EH (cell line): ENCODE measurements around the gene COL12A1.

Experiments
- DNase-seq: peaks from one replicate; pipeline ENCODE4 v3.0.0-alpha.2; 2015; ENCODE audit warnings: low read depth

Gene COL12A1

DNA sequence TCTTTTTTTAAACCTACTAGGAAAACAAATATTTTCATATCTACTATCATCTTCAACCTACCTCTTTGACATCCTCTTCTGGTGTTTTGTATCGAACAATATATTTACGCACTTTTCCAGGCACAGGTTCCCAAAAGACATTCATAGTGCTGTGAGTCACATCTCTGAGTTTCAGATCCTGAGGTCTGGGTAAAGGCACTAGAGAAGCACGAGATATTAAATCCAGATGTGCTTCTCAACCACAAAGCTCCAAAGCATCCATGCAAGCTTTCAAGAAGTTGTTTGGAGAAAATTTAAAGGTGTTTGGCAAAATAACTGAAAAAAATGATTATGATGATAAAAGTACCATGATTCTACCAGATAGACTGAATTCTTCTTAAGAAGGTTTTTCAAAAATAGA, 62.7 kb downstream of the COL12A1 start:
- DNase-seq: peak; percentile 93

DNA sequence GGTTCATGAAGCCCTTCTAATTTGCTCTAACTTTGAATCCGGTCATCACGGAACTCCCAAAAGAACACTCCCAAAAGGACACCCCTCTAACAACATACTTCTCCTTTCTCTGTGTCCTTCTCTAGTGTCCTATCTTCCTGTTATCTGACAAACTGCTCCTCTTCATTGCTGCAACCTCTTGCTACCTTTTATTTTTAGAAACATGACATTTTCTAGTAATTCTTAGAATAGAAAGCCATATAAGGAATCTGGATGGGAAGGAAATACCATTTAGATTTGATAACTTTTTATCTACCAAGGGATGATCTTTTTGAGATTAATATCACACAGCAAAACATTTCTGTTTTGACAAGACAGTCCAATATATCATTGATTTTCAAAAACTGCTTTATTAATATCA, 63.1 kb downstream of the COL12A1 start:
- peak; percentile 75 for DNase-seq

DNA sequence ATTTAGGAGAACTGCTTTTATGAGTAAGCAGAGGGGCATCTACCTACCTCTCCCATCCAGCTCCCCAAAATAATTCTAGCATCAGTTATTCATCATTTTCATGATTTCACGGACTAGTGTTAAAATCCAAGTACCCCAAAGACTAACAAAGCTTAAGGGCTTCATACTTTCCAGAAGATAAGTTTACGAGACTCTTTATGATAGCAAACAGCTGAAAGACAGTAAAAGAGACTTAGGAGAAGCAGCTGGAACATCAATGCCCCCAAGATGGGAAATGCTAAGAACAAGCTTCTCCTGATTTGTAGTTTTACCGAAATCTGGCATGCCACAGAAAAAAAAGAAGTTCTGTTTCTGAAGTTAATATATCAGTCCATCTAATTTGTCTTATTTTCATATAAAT, 70.0 kb downstream of the COL12A1 start:
- DNase-seq: no peak

DNA sequence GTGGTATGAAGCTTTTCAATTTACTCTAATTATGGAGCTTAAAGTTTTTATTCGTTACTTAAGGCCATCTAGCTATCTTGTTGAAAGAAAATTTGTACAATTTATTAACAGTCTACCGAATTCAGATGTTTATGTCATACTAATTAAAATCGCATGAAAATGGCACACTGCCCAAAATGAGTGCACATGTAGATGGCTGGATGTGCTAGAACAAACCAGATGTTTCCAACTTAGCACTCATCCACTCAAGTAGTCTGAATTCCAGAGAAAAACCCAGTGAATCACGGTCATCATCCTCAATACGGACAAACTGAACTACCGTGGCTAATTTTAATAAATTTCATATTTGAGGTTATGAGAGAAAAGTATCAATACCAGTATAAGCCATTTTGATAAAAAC, 70.4 kb downstream of the COL12A1 start:
- peak; percentile 77 for DNase-seq

DNA sequence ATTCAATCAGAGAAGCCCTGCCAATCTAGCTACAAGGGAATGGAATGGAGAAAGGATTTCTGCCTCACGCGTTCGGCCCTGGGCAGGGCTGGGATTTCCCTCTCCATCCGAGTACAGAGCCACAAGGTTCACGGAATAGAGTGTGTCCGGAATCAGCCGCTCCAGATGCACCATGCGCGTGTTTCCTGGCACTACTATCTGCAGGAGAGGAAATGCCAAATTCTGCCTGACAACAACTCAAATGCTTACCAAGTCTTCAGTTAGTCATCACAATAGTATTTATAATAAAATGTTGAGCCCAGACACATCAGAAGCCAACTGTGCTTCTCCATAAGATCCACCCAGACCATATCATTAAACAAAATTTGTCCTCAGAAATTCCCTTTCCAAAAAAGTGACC, 75.1 kb downstream of the COL12A1 start:
- peak; percentile 78 for DNase-seq

DNA sequence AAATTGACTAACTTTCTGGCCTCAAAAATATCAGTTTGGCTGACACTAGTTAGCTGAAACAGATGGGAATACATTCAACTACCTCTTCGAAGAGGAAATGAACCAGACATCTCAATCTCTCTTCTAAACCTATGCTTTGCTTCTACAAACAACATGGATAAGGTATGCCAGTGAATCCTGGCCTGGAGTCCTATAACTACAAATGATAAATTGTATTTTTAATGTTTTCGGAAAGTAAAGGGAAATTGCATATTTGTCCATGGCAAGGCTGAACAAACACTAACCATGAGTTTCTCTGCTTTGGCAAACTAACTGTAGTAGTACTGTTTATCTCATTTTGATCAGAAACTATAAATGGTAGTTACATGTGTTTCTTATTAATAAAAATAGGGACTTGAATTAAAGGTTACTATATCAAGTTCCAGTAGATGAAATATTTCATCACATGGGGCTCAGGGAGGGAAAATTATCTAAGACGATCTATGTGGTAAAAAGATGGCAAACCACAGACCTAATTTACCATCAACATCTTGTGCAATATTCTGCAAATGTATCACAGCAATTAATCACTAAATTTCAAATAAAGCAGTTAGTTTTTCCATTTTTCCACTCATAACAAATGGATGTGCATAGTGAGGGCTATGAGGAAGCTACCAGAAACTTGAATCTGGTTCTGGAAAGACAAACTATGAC, 76.8 kb downstream of the COL12A1 start:
- peak; percentile 72 for DNase-seq

DNA sequence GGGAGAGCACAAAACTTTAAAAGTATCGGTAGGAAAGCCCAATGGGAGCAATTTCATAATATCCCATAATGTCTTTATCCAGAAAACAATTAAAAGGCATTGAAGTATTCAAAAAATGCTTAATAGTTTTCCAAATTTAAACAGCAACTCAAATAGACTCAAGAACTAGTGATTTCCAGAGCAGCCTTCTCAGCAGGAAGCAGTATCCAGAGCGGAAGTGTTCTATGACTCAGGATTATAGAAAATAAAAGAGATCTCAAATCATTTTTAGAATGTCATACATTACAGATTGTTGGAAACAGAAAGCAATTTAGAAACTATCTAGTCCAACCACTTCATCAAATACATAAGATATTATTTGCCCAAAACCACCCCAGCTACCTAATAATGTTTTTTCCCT, 79.3 kb downstream of the COL12A1 start:
- DNase-seq: no peak

DNA sequence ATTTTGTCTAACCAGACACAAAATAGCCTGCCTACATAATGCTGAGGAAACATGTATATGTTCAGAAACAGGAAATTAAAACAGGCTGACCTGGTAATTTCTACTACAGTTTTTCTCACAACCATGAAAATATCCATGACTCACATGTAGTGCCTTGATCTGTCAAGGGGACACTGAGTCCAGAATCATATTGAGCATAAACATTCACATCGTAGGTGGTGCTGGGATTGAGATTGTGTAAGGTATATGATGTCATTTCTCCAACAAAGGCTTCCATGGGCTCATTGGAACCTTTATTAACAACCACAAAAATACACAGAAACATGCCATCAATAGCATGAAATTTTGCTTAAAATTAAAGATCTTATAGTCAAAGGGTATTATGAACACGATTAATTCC, 80.9 kb downstream of the COL12A1 start:
- no peak for DNase-seq

DNA sequence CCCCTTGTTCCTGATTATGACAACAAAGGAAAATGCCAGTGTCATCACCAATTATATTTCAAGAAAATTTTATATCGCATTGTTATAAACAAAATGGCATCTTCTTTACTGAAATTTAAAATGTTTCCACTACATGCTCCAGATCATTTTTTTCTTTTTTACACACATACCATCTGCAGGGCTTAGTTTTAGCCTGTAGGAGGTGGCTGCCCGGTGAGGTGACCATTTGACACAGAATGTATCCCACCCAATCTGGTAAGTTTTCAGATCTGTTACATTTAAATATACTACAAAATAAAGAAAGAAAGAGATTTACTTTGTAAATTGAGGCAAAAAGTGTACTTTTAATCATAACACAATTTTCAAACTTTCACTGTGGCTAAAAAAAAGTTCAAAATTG, 81.8 kb downstream of the COL12A1 start:
- no peak for DNase-seq

DNA sequence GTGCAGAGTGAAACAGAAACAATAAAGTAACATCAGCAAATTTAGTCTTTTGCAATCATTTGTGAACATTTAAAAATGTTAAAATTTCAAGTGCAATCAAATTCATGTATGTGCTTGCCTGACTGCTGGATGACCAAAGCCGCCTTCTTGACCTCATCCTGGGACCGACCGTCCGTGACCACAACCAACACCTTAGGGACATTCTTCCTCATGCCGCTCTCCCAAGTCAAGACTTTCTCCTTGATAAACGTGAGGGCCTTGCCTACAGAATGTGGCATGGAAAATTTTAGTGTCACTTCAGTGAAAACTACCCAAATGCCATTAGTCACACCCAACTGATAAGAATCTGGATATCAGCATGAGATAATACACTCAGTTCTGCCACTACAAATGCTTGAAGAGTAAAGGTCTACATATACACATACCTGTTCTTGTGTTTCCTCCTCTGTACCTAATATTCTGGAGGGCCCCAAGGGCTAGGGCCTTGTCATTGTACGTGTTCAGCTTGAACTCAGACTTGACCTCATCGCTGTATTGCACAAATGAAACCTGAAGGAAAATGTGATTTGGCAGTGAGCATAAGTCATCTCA, 86.8 kb downstream of the COL12A1 start:
- DNase-seq: no peak

DNA sequence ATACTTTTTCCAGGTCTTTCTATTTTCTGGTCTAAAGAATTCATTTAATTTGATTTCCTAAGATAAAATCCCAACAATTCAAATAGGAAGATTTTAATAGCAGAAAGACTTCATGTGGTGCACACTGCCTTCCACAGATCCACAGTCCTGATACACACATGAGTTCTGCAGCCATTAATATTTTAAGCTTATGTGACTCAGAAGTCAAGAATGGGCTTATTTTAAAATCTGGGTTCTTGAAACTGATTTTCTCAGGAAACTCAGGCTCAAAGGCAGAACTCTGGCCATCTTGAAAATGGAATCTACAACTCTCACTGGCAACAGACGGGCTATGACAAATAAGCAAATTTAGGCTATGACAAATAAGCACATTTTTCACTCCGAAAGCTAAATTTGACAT, 88.2 kb downstream of the COL12A1 start:
- peak; percentile 86 for DNase-seq

DNA sequence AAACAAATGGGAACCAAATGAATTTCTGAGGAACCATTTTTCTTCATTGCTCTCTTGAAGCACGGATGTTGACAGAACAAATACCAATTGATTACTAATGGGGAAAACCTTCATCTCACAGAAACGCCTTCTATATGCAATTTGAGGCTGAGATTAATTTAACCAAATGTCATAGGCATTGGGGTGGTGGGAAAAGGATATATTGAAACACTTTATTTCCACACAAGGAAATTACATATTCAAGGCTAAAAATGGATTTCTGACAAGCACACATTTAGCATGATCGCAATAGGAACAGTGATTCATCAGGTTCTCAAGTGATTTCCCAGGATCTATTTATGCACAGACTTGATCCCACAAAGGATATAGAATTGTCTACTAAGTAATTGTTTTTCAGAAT, 88.9 kb downstream of the COL12A1 start:
- peak; percentile 42 for DNase-seq

DNA sequence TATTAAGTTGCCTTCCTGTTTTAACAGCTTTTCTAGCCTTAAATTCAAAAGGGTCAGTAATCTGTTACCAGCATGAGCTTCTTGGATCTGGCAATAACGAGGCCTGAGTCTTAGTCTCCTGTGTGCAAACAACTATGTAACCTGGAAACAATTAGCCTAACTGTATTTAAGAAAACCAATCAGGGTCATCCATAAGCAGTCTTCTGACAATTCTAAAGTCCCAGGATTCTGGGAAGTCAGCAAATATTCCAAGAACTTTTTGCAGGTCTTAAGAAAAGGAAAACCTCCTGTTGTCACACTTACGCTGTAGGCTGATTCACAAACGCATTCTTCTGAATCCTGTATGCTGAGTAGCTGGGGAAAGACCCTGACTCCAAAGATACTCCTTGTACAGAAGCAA, 90.4 kb downstream of the COL12A1 start:
- peak; percentile 39 for DNase-seq

DNA sequence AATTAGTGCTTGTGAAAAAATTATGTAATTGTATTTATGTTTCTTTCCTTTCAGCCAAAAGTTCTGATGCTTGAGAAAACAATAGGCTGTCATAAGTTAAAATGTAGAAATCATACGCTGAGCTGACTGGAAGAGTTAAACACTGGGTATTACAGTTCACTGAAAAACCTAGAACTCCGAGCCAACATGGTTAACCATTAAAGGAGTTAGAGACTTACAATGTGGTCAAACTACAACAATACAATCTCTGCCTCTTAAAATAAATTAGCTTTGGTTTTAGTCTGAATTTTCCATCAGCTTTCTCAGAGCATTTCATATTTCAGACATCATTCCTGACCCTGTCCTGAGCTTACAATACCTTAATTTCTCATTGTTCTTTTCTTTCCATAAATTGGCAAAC, 91.0 kb downstream of the COL12A1 start:
- DNase-seq: no peak

DNA sequence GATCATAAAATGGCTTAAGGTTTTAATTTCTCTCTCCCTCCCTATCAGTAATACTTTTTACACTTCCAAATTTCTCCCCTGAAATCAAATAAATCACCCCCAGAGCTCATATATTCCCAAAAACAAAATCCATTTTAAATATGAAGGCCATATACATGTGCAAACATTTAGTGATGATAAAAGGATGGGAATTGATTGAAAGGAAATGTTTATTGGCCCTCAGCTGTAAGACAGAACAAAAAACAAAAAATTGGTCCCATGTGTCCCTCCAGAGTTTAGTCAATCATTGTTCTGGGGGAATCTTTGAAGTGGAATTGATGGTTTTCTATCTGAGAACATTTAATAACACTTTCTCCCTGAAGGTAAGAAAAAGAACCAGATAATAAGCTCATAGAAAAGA, 91.7 kb downstream of the COL12A1 start:
- DNase-seq: no peak

DNA sequence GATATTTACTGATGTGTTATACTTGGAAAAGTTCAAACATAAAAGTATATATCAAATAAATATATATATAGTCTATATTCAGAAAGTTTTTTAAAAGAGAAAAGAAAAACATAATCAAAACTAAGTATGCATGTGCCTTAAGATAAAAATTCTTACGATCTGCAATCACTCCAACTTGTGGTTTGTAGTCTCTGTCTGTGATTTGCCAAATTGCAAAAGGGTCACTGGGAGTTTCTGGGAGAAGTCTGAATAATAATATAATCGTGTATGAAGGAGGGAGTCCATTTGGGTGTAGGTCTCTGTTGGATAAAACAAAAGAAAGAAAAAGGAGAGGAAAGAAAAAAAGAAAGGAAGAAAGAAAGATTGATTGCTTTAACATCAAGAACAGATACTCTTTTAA, 92.4 kb downstream of the COL12A1 start:
- DNase-seq: peak; percentile 39

DNA sequence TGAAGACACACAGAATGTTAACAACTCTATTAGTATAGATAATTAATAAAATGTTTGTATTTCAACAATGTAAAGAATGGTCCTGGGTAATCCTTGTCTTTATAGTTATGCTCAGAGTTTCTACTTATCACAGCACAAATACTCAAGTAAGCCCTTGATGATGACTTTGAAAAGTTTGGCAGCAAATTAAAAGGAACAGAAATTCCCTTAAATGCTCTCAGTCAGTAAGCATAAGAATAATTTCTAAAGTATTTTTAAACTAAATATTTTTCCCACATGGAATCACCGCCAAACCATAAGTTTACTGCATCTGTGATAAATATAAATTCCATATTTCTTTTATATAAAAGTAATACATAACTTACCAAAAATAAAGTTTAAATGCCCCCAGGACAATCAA, 96.1 kb downstream of the COL12A1 start:
- DNase-seq: no peak

DNA sequence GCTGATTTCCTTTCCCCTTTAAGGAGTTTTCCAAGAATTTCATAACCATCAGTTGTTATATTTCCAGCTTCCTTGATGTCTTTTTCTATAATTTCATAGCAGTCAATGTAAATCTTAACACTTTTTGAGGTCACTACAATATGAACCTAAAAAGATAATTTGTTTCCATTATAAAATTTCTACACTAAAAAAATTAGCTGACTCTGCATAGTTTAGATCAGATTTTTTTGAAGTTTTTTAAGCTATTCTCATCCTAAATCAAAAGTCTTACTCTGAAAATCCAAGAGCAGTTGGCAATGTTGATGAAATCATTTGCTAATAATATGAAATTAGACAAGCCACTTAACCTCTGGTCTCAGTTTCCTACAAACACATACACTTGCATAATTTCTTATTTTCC, 96.8 kb downstream of the COL12A1 start:
- no peak for DNase-seq

DNA sequence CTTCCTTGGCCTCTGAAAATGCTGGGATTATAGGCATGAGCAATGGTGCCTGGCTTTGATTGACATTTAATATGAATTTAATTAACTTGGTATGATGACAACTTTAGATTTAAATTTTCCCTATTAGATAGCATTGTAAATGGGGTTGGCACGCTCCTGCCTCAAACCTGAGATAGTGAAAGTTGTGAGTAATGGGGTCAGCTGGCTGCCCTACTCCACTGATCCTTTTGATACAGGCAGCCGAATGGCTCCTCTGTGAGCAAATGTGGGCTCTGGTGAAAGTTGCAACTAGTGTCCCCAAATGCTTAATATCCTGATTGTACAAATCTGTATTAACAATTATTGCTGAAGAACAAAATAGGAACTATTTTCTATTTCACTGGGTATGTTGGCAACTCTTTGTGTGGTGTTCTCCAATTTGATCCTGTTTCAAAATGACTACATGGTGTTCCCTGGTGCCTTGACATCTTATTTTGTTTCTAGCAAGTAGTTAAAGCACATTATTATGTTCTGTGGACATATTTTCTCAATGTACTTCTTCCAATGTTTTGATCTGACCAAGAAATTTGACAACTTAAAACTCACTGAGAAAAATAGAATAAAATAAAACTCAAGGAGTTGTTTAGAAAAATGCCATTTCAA, 97.4 kb downstream of the COL12A1 start:
- DNase-seq: no peak

DNA sequence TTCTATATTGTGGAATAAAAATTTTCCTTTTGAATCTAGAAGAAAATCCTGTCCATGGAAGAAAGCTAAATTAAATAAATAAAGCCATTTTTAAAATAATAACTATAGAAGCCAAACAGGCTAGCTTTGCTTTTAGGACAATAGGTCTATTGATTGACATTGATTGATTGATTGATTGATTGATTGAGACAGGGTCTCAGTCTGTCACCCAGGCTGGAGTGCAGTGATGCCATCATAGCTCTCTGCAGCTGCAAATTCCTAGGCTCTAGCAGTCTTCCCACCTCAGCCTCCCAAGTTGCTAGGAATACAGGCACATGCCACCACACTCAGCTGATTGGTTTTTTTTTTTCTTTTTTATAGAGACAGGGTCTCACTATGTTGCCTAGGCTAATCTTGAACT, 97.9 kb downstream of the COL12A1 start:
- no peak for DNase-seq

DNA sequence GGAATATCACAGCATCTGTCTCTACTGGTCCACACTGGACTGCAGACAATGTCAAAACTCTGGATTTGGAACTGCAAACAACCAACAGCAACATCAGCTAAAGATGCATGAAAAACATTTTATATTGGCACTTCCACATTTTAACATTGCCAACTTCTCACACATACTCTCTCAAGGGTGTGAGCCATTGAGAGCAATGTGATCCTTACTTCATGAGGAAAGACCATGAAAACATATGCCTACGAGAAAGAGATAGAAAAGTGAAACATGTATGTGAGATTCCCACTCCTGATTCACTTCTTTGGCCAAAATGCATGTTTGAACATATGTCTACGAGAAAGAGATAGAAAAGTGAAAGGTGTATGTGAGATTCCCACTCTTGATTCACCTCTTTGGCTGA, 99.4 kb downstream of the COL12A1 start:
- DNase-seq: no peak

DNA sequence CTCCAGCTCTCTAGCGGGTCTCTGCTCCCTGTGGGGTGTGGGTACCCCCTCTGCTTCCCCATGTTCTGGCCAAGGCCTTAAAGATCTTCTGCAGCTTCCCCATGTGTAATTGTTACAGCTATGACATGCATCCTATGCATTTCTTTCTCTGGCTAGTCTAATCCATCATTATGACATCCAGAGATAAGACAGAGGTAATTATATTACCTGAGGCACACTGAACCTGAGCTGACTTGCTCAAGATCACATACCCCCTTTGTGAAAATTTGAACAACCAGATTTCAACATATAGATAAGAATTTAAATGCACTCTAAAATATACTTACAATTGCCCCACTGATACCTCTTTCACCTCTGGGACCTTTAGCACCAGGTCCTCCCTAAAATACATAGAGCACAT, 102.4 kb downstream of the COL12A1 start:
- DNase-seq: no peak

DNA sequence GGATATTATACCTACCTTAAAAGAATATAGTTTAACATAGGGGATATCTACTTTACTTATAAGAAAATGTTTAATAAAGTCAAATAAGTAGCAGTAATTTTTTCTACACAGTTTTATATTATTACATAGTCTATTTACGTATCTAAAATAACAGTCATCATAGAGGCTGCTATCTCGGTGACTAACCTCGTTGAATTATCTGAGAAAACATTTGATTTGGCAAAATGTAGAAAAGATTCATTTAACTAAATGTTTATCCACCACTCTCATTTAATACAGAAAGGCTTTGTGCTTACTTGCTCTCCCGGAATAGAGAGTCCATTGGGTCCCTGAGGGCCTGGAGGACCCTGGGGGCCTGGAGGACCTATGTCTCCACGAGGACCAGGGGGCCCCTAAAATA, 103.6 kb downstream of the COL12A1 start:
- peak; percentile 60 for DNase-seq

DNA sequence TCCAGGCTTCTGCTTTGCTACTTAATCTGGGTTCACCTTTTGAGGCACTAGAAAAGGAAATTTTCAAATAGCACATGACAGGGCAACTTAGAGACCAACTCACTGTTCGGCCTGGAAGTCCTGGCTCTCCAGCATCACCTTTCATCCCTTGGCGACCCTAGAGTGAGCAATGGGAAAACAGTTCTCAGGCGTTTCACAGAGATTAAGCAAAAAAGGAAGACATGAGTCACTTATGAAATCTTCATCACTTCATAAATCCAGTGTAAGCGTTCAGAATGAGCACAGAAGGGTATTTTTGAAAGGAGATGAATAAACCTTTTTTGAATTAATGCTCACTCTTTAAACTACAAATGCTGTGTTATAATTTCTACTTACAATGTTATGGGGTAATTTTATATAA, 104.0 kb downstream of the COL12A1 start:
- peak; percentile 88 for DNase-seq
